ENCODE results near the gene FRZB.

- TF ChIP-seq ZC3H10 (CRISPR knock-in tag; IDR thresholded peaks at IDR 0.05) (no peak), ZFP30 (CRISPR knock-in tag; IDR thresholded peaks at IDR 0.05) (no peak), BACH2 (CRISPR knock-in tag; IDR thresholded peaks at IDR 0.05; ENCODE audit: borderline replicate concordance) (no peak), CSDC2 (CRISPR knock-in tag; IDR thresholded peaks at IDR 0.05) (no peak)
These were observed 47.5 kb downstream of the FRZB start for GRCh38 chr2:182818925-182819324.

All from SK-N-SH treated with all-trans-retinoic acid at 6 μM for 48 hours (cell line).